Measurements from ENCODE around the gene ZNF362. TPM values are rescaled to one million over a fixed set of nuclear protein-coding genes. Genes with fewer than 3 reads are reported as not detected.

The ZNF362 gene
- polyA plus RNA-seq, 2 donors = 6.8 to 13.3 TPM

- Histone ChIP-seq H3K27ac (ENCODE audit: low read depth in 2 of 2, low read length in 1 of 2) (no peak overlapping the region), H3K36me3 (ENCODE audit: control insufficient read depth in 2 of 2, insufficient read depth in 2 of 2, low read length in 1 of 2) (peaks cover 0 to 7% of the 10 kb centered on the region in 2 donors), H3K4me1 (ENCODE audit: control insufficient read depth in 2 of 2, insufficient read depth in 2 of 2, low read length in 1 of 2) (peaks cover 5 to 11% of the 10 kb centered on the region in 2 donors), H3K9me3 (ENCODE audit: control insufficient read depth in 2 of 2, insufficient read depth in 1 of 2, low read depth in 1 of 2, low read length in 1 of 2) (no peaks in the 10 kb centered on the region), H3K4me3 (ENCODE audit: low read depth in 1 of 2, low read length in 2 of 2) (no peak overlapping the region), H3K27me3 (ENCODE audit: control insufficient read depth in 1 of 2, insufficient read depth in 2 of 2, low read length in 2 of 2) (no peaks in the 10 kb centered on the region)
- WGBS, 2 donors = 81 to 86% methylated on average over 10 of the region's 10 CpGs
Measured at GRCh38 chr1:33265780-33266605, 9.7 kb downstream of the ZNF362 start.

DNA sequence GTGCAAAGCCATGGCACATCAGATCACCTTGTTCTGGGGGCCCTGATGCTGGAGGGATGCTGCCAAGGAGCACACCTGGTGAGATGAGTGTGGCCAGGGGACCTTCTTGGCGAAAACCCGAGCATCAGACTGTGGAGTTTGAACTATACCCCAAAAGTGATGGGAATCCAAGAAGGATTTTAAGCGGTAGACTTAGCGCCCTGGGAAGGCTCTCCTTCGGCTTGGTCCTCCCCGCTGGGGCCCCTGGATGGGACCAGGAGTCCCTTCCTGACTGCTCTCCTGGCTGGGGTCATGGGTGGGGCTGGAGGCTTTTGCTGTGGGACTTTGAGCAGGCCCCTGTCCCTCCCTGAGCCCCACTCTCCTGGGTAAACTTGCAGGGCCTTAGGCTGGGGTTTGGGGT, 10.5 kb downstream of the ZNF362 start:
- peaks cover 5 to 11% of the 10 kb centered on the region in 2 donors for H3K4me1 ChIP-seq (ENCODE audit: control insufficient read depth in 2 of 2, insufficient read depth in 2 of 2, low read length in 1 of 2)
- H3K9me3 ChIP-seq (ENCODE audit: control insufficient read depth in 2 of 2, insufficient read depth in 1 of 2, low read depth in 1 of 2, low read length in 1 of 2) = no peaks in the 10 kb centered on the region
- WGBS, 2 donors = 90 to 92% methylated on average over 6 of the region's 6 CpGs
- no peaks in the 10 kb centered on the region for H3K27me3 ChIP-seq (ENCODE audit: control insufficient read depth in 1 of 2, insufficient read depth in 2 of 2, low read length in 2 of 2)
- no peak overlapping the region for H3K27ac ChIP-seq (ENCODE audit: low read depth in 2 of 2, low read length in 1 of 2)
- no peak overlapping the region for H3K4me3 ChIP-seq (ENCODE audit: low read depth in 1 of 2, low read length in 2 of 2)
- H3K36me3 ChIP-seq (ENCODE audit: control insufficient read depth in 2 of 2, insufficient read depth in 2 of 2, low read length in 1 of 2) = peaks cover 0 to 7% of the 10 kb centered on the region in 2 donors

DNA sequence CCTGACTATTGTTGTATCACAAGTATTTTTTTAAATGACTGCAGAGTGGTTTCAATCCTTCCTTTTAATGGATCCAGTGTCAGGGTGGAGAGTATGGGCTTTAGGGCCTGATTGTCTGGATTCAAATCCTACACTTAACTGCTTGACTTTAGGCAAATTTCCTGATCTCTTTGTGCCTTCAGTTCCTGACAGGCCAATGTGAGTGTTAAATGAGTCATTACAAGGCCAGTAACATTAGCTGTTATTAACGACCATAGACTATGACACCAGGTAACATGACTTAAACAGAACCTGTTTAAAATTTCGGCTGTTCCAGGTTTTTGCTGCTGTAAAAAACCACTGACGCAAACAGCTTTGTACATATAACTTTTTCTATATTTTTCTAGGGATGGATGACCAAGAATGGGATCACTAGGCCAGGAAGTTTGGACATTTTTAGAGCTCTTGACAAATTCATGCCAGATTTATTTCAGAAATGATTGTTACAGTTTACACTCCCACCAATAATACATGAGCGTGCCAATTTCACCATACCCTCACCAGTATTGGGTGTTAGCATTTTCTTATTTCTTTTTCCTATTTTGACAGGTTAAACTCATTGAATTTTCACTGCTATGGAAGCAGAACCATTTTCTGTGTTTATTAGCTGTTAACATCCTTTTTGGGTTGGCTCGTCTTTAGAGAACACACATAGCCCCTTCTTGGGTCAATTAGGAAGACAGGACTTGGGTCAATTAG, 11.3 kb downstream of the ZNF362 start:
- no peak overlapping the region for H3K27ac ChIP-seq (ENCODE audit: low read depth in 2 of 2, low read length in 1 of 2)
- no peaks in the 10 kb centered on the region for H3K27me3 ChIP-seq (ENCODE audit: control insufficient read depth in 1 of 2, insufficient read depth in 2 of 2, low read length in 2 of 2)
- H3K4me3 ChIP-seq (ENCODE audit: low read depth in 1 of 2, low read length in 2 of 2) = no peak overlapping the region
- peaks cover 5 to 11% of the 10 kb centered on the region in 2 donors for H3K4me1 ChIP-seq (ENCODE audit: control insufficient read depth in 2 of 2, insufficient read depth in 2 of 2, low read length in 1 of 2)
- H3K9me3 ChIP-seq (ENCODE audit: control insufficient read depth in 2 of 2, insufficient read depth in 1 of 2, low read depth in 1 of 2, low read length in 1 of 2) = no peaks in the 10 kb centered on the region
- WGBS, 2 donors = 75% methylated on average over 5 of the region's 5 CpGs
- H3K36me3 ChIP-seq (ENCODE audit: control insufficient read depth in 2 of 2, insufficient read depth in 2 of 2, low read length in 1 of 2) = peaks cover 0 to 7% of the 10 kb centered on the region in 2 donors

GRCh38 chr1:33268457-33268856, 12.2 kb downstream of the ZNF362 start:
- no peak overlapping the region for H3K4me3 ChIP-seq (ENCODE audit: low read depth in 1 of 2, low read length in 2 of 2)
- no peaks in the 10 kb centered on the region for H3K9me3 ChIP-seq (ENCODE audit: control insufficient read depth in 2 of 2, insufficient read depth in 1 of 2, low read depth in 1 of 2, low read length in 1 of 2)
- WGBS, 2 donors = 77 to 83% methylated on average over 2 of the region's 2 CpGs
- no peaks in the 10 kb centered on the region for H3K27me3 ChIP-seq (ENCODE audit: control insufficient read depth in 1 of 2, insufficient read depth in 2 of 2, low read length in 2 of 2)
- peak overlapping the region in 1 of 2 donors; percentile 51 for H3K27ac ChIP-seq (ENCODE audit: low read depth in 2 of 2, low read length in 1 of 2)
- H3K36me3 ChIP-seq (ENCODE audit: control insufficient read depth in 2 of 2, insufficient read depth in 2 of 2, low read length in 1 of 2) = peaks cover 0 to 4% of the 10 kb centered on the region in 2 donors
- H3K4me1 ChIP-seq (ENCODE audit: control insufficient read depth in 2 of 2, insufficient read depth in 2 of 2, low read length in 1 of 2) = peaks cover 5 to 10% of the 10 kb centered on the region in 2 donors

DNA sequence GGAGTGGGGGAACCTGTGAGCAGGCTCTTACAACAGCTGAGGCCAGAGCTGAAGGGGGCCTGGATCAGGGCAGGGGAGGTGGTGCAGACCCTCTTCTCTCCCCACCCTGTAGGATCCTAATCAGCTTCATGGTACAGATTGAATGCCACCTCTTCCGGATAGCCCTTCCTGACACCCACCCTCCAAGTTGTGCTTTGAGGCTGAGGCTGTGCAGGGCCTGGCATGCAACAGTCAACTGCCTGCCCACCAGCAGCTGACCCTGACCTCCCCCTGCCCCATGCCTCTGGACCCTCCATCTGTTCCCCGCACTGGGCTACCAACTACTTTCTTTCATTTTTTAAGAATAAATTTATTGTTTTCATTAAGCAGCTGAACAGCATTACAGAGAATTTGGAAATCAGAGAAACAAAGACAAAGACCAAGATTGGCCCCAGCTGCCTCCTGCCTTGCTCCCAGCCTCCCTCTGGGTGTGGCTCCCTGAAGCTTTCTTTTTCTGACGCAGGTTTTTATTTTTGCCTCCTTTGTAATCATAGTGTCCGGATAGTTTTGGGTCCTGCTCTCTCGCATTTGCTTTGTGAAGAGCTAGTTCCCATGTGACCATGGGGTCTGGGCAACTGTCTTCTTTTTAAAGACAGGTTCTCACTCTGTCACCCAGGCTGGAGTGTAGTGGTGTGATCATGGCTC, 12.8 kb downstream of the ZNF362 start:
- 58 to 65% methylated on average over 5 of the region's 5 CpGs for WGBS, 2 donors
- H3K27ac ChIP-seq (ENCODE audit: low read depth in 2 of 2, low read length in 1 of 2) = peak overlapping the region; percentile 7 to 51

DNA sequence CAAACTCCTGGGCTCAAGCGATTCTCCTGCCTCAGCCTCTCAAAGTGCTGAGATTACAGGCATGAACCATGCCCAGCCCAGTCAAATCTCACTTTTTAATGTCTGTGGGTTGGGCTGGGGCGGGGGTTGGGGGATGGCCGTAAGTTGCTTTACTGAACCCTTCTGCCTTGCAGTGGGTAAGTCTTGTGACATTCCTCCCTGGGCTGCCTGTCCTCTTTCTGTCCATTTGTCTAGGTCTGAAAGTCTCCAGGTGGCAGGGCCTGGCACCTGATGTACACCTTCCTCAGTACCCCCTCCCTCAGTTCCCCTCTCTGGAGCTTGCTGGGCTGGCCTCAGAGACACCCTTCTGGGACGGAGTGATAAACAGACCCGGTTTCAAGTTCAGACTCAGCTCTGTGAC, 13.3 kb downstream of the ZNF362 start:
- 71 to 81% methylated on average over 5 of the region's 5 CpGs for WGBS, 2 donors
- Histone ChIP-seq H3K27ac (ENCODE audit: low read depth in 2 of 2, low read length in 1 of 2) (no peak overlapping the region), H3K4me3 (ENCODE audit: low read depth in 1 of 2, low read length in 2 of 2) (no peak overlapping the region), H3K36me3 (ENCODE audit: control insufficient read depth in 2 of 2, insufficient read depth in 2 of 2, low read length in 1 of 2) (peaks cover 0 to 4% of the 10 kb centered on the region in 2 donors), H3K4me1 (ENCODE audit: control insufficient read depth in 2 of 2, insufficient read depth in 2 of 2, low read length in 1 of 2) (peaks cover 5 to 10% of the 10 kb centered on the region in 2 donors), H3K27me3 (ENCODE audit: control insufficient read depth in 1 of 2, insufficient read depth in 2 of 2, low read length in 2 of 2) (no peaks in the 10 kb centered on the region), H3K9me3 (ENCODE audit: control insufficient read depth in 2 of 2, insufficient read depth in 1 of 2, low read depth in 1 of 2, low read length in 1 of 2) (no peaks in the 10 kb centered on the region)

More for the DNA sequence above, 12.8 kb downstream of the ZNF362 start:
- Histone ChIP-seq H3K9me3 (ENCODE audit: control insufficient read depth in 2 of 2, insufficient read depth in 1 of 2, low read depth in 1 of 2, low read length in 1 of 2) (no peaks in the 10 kb centered on the region), H3K36me3 (ENCODE audit: control insufficient read depth in 2 of 2, insufficient read depth in 2 of 2, low read length in 1 of 2) (peaks cover 0 to 4% of the 10 kb centered on the region in 2 donors), H3K4me1 (ENCODE audit: control insufficient read depth in 2 of 2, insufficient read depth in 2 of 2, low read length in 1 of 2) (peaks cover 5 to 10% of the 10 kb centered on the region in 2 donors), H3K27me3 (ENCODE audit: control insufficient read depth in 1 of 2, insufficient read depth in 2 of 2, low read length in 2 of 2) (no peaks in the 10 kb centered on the region), H3K4me3 (ENCODE audit: low read depth in 1 of 2, low read length in 2 of 2) (no peak overlapping the region)

DNA sequence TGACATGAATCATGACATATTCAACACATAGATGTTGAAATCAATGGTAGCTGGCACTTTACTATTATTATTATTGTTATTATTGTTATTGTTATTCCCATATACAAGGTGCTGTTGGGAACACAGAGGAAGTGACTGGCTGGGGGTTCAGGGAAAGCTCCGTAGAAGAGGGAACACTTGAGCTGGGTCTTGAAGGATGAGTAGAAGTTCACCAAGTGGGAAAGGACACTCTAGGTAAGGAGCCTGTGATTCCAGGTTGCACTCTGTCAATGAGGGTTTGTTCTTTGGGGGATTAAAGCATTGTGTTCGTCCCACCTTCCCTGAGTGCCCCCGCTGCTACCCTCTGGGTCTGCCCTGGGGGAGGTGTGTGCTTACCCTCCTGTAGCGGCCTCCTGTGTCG, 14.1 kb downstream of the ZNF362 start:
- 92 to 93% methylated on average over 5 of the region's 5 CpGs for WGBS, 2 donors
- no peaks in the 10 kb centered on the region for H3K27me3 ChIP-seq (ENCODE audit: control insufficient read depth in 1 of 2, insufficient read depth in 2 of 2, low read length in 2 of 2)
- no peak overlapping the region for H3K4me3 ChIP-seq (ENCODE audit: low read depth in 1 of 2, low read length in 2 of 2)
- H3K9me3 ChIP-seq (ENCODE audit: control insufficient read depth in 2 of 2, insufficient read depth in 1 of 2, low read depth in 1 of 2, low read length in 1 of 2) = no peaks in the 10 kb centered on the region
- H3K4me1 ChIP-seq (ENCODE audit: control insufficient read depth in 2 of 2, insufficient read depth in 2 of 2, low read length in 1 of 2) = peaks cover 5 to 10% of the 10 kb centered on the region in 2 donors
- H3K27ac ChIP-seq (ENCODE audit: low read depth in 2 of 2, low read length in 1 of 2) = no peak overlapping the region
- H3K36me3 ChIP-seq (ENCODE audit: control insufficient read depth in 2 of 2, insufficient read depth in 2 of 2, low read length in 1 of 2) = peaks cover 0 to 4% of the 10 kb centered on the region in 2 donors

DNA sequence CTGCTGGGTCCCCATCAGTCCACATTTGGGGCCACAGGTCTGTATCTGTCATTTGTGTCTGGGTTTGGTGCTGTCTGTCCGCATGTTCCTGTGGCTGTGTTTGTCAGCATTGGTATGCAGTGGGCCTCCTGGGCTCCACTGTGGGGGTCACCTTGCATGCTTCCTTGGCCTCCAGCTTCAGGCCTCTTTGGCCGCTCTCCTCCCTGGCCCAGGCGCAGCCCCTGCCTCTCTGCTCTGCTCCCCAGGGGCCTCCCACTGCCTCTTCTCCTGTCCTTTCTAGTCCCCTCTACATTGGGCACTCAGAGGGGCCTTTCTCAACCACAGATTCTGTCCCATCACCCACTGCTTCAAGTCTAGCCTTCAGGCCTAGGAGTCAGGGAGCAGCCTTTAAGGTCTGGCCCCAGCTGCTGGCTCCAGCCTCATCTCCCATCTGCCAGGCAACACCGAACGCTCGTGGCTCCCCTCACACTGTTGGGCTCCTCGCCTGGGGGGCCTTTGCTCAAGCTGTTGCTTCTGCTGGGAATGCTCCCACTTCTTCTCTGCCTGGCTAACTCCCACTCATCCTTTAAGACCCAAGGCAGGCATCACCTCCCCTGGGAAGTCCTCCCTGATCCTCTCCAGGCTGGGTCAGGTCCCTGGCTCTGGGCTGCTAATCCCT, 14.6 kb downstream of the ZNF362 start:
- peaks cover 0 to 1% of the 10 kb centered on the region in 2 donors for H3K36me3 ChIP-seq (ENCODE audit: control insufficient read depth in 2 of 2, insufficient read depth in 2 of 2, low read length in 1 of 2)
- no peak overlapping the region for H3K27ac ChIP-seq (ENCODE audit: low read depth in 2 of 2, low read length in 1 of 2)
- no peaks in the 10 kb centered on the region for H3K27me3 ChIP-seq (ENCODE audit: control insufficient read depth in 1 of 2, insufficient read depth in 2 of 2, low read length in 2 of 2)
- H3K4me1 ChIP-seq (ENCODE audit: control insufficient read depth in 2 of 2, insufficient read depth in 2 of 2, low read length in 1 of 2) = peaks cover 5 to 7% of the 10 kb centered on the region in 2 donors
- H3K4me3 ChIP-seq (ENCODE audit: low read depth in 1 of 2, low read length in 2 of 2) = no peak overlapping the region
- WGBS, 2 donors = 84 to 91% methylated on average over 7 of the region's 7 CpGs
- H3K9me3 ChIP-seq (ENCODE audit: control insufficient read depth in 2 of 2, insufficient read depth in 1 of 2, low read depth in 1 of 2, low read length in 1 of 2) = no peaks in the 10 kb centered on the region

Measured in esophagus (tissue), 2 donors.